Measurements from ENCODE around the gene CDH24.
"Not testable (repeated sequence)": the region's sequence is repeated elsewhere in the genome, so short reads cannot be mapped to it uniquely, and the experiment has no call there.

The CDH24 gene

GRCh38 chr14:23015618-23016017, 41.7 kb downstream of the CDH24 start:
- no peak for DNase-seq

- DNase-seq, result not testable (repeated sequence)
Measured at GRCh38 chr14:23013749-23014054, 43.6 kb downstream of the CDH24 start.

- no peak for DNase-seq
Measured at GRCh38 chr14:23013054-23013748, 44.1 kb downstream of the CDH24 start.

- DNase-seq, result peak; percentile 89
Measured at GRCh38 chr14:23009939-23010726, 47.2 kb downstream of the CDH24 start, which contains the start of gene C14orf93. Gene C14orf93, minus strand, starts transcription at chr14:23010143. Its CDS starts 11,120 bp downstream, at chr14:22999023.

GRCh38 chr14:23009483-23009938, 47.8 kb downstream of the CDH24 start:
- DNase-seq, result no peak

- no peak for DNase-seq
Measured at GRCh38 chr14:23008831-23009230, 48.5 kb downstream of the CDH24 start.

GRCh38 chr14:23006544-23007419, 50.5 kb downstream of the CDH24 start:
- peak; percentile 96 for DNase-seq

GRCh38 chr14:23006188-23006534, 51.2 kb downstream of the CDH24 start:
- DNase-seq, result no peak

GRCh38 chr14:23005451-23006187, 51.7 kb downstream of the CDH24 start:
- no peak for DNase-seq

- DNase-seq, result not testable (repeated sequence)
Measured at GRCh38 chr14:23004274-23004673, 53.0 kb downstream of the CDH24 start.

GRCh38 chr14:23002592-23002991, 54.7 kb downstream of the CDH24 start:
- no peak for DNase-seq

GRCh38 chr14:23000860-23001259, 56.5 kb downstream of the CDH24 start:
- DNase-seq, result no peak

GRCh38 chr14:22998329-22999012, 58.8 kb downstream of the CDH24 start:
- no peak for DNase-seq

- no peak for DNase-seq
Measured at GRCh38 chr14:22997676-22998323, 59.5 kb downstream of the CDH24 start.
